Putamen (tissue), 1 donor: ENCODE data around the gene CPN1.
"Not testable (repeated sequence)": the region's sequence is repeated elsewhere in the genome, so short reads cannot be mapped to it uniquely, and the experiment has no call there.

Source experiments
- DNase-seq: peaks from one replicate; pipeline ENCODE4 v3.0.0-alpha.2; 2016; ENCODE audit warnings: low spot score

CPN1 gene

DNA sequence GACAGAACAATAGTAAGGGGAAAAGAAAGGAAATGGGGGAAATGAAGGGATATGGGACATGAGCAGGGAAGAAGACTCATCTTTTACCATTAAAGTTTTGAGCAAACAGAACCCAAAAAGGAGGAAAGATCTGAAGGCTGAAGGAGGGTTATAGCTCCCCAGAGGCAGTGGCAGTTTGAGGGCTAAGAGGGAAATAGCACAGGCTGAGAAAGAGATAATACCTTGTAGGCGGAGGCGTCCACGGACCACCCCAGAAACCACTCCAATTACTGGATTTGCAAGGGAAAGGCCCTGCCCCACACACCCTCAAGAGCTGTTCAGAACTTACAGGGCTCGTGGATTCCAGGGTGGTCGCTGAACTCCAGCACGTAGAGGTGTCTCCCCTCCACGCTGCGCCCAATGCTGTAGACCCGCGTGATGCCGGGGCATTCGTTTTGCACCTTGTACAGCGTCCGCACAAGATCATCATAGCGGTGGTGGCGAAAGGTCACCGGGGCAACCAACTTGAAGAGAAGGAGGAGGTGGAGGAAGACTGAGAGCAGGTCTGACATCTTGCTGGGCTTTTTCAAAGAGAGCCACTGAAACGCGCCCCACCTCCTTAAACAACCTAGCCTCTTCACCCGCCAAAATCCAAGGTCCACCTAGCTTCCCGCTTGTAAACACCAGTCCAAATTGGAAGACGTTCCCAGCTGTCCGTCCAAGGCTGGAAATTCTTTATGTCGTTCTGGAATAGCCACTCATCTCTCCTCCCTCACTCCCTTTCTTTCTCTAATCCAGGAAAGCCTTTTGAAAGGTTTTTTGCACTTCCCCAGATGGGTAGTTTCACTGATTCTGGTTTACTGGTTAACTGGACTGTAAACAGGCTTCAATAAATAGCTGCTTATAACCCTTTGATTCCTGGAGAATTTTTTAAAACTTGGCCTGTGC lies at the start of gene CPN1:
TSS of gene CPN1 (minus strand) at position 795 of the 927 bp plus-strand sequence. CDS start at position 551, 244 bp downstream.
- DNase-seq, result no peak

DNA sequence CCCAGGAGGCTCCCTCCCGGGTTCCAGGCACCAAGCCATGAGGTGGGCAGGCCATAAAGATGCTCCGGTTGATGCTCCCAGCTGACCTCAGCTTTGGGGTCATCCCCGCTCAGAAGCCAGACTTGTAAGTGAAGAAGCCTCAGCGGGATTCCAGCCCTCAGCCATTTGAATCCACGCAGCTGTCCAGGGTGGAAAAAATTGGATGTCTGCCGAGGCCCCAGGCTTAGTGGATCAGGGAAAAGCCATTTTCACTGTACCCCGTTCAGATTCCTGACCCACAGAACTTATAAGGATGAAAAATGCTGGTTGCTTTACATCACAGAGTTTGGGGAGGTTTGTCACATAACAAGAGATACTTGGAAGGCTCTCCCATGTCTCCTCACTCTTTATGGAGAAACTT lies 49.2 kb upstream of the CPN1 start:
- DNase-seq, result no peak

DNA sequence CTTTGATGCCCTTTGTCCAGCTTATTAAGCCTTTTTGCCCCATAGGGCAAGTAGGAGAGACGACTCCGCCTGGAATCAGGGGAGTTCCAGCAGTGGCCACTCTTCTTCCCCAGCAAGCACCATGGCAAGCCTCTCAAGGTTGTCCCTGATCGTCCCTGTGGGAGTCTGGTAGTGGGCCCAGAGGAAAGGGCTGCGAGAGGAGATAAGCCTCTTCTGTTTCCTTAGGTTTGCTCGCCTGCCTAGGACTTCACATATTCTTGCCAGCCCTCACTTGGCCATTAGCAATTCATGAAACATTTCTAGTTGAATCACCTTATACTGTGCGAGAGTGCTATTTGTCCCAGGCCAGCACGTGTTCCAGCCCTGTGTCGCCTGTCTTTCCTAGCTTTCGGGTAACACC lies 47.8 kb upstream of the CPN1 start:
- no peak for DNase-seq

DNA sequence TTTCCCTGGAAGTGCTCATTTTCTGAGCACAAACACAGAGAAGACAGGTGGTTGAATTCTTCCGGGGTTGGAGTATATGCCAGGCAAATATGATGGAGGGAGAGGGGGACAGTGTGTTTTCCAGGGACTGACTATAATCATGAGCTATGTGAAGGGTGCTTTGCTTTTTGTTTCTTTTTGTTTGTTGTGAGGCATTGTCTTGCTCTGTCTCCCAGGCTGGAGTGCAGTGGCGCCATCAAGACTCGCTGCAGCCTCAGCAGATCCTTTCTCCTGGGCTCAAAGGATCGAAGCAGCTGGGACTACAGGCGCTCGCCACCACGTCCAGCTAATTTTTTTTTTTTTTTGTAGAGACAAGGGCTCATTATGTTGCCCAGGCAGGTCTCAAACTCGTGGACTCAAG lies 47.3 kb upstream of the CPN1 start:
- no peak for DNase-seq

DNA sequence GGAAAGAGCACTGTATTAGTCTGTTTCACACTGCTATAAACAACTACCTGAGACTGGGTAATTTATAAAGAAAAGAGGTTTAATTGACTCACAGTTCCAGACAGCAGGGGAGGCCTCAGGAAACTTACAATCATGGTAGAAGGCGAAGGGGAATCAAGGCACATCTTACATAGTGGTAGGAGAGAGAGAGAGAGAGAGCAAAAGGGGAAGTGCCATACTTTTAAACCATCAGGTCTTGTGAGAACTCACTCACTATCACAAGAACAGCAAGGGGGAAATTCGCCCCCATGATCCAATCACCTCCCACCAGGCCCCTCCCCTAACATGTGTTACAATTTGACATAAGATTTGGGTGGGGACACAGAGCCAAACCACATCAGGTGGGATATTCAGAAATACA lies 43.7 kb upstream of the CPN1 start:
- not testable (repeated sequence) for DNase-seq

DNA sequence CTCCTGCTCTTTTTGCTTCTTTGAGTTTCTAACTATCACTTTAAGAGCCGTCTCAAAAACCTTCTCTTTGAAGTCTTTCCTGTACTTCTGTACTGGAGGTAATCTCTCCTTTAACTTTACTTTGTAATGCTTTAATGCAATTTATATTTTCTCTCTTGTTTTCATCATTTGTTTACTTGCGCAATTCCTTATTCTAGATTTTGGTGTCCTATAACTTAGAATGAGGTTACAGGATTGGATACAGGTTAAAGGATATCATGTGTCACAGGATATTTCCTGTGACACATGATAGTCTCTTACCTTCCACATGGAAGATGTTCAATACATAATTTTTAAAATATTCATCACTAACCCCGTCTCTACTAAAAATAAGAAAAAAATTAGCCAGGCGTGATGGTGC lies 42.4 kb upstream of the CPN1 start:
- no peak for DNase-seq

DNA sequence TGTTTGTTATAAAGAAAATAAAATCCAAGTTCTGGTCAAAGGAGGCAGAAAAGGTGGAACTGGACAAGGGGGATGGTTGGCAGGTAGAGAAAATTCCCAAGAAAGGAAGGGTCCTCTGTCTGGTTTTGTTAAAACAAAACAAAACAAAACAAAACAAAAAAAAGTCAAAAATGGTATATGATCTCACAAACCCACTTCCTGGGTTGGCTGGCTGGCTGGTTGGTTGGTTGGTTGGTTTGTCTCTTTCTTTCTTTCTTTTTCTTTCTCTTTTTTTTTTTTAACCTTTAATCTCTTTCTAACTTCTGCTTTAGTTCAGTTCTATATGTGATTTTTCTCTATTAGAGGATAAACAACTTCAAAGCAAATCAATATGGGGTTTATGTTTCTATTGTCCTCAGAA lies 41.1 kb upstream of the CPN1 start:
- DNase-seq, result no peak

DNA sequence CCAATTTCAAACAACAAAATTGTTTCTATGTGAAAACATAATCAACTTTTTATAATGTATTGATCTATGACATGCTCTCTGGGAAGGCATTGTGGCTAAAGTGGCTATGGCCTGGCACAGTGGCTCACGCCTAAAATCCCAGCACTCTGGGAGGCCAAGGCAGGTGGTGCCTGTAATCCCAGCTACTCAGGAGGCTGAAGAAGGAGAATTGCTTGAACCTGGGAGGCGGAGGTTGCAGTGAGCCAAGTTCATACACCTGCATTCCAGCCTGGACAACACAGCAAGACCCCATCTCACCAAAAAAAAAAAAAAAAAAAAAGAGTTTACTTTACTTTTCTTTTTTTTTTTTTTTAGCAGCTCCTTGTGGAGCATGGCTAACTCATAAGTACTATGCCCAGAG lies 38.9 kb upstream of the CPN1 start:
- no peak for DNase-seq

DNA sequence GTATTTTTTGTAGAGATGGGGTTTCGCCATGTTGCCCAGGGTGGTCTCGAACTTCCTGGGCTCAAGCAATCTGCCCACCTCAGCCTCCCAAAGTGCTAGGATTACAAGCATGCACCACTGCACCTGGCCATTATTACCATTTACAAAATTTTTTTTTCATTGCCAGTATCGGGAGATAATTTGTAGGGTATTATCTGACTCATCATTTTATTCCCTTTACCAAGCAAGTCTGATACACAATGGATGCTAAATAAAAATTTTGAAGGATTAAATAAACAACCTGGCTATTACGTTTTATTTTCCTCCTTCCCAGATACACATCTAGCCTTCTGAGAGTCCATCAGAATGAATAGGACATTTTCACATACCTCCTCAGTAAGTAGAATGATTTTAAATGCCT lies 38.1 kb upstream of the CPN1 start:
- DNase-seq, result no peak

DNA sequence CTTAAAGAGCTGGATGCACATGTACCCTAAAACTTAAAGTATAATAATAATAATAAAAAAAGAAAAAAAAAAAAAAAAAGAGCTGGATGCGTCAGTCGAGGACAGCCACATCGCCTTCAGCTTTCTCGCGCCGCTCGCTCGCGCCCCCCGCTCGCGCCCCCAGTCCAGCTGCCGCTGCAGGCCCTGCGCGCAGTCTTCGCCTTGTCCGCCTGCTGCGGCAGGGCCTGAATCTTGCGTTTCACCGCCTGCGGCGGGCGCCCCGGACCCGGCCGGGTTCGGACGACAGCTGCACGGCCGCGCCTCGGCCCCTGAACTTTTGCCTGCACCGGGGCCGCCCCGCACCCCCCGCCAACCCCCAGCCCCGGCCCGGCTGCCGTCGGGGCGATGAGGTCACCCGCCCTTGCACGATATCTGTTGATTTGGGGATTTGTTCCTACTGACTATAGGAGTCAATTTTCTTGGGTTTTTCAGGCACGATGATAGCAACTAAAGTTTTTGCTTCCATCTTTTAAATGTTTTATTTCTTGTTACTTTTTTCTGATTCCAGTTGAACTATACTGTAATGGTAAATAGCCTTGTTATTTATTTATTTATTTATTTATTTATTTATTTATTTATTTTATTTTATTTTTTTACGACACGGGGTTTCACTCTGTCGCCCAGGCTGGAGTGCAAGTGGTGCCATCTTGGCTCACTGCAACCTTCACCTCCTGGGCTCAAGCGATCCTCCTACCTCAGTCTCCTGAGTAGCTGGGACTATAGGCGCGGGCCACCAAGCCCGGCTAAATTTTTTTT lies 33.5 kb upstream of the CPN1 start:
- DNase-seq, result no peak

DNA sequence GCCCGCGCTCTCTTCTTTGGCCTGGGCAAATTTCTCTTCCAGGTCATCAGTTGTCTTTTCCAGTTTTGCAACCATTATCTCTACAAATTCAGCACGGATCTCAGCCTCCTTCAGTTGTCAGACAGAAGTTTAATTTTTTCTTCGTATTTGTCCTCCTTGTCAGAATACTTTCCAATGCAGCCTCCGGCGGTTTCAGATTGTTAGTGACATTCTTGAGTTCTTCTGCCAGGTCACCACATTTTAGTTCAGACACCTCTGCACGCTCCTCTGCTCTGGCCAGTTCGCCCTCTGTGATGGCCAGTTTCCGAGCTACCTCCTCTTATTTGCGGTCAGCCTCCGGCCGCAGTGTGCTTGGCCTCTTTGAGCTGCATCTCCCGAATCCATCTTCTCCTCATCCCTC lies 32.8 kb upstream of the CPN1 start:
- DNase-seq, result no peak

DNA sequence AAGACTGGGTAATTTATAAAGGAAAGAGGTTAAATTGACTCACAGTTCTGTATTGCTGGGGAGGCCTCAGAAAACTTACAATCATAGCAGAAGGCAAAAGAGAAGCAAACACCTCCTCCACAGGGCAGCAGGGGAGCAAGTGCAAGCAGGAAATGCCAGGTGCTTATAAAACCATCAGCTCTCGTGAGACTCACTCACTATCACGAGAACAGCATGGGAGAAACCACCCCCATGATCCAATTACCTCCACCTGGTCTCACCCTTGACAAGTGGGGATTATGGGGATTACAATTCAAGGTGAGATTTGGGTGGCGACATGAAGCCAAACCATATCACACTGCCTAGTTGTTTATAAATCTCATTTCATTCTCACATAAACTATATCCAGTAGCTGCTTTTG lies 28.0 kb upstream of the CPN1 start:
- DNase-seq, result no peak

DNA sequence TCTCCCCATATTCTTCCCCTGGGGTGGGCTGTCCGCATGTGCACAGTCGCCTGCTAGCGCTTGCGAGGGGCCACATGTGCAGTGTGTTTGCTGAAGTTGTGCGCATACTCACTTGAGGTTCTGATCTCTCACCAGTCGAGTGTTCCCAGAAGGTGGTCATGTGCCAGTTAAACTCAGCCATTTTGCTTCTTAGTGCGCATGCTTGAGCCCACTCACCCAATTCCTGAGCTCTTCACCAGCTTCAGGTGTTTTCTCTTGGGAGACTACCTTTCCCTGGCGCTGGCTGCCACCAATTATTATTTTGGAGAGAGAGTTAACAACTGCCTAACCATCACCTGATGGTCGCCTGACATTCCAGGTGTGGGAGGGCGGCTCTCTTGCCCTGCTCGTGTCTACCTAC lies 25.2 kb upstream of the CPN1 start:
- no peak for DNase-seq

DNA sequence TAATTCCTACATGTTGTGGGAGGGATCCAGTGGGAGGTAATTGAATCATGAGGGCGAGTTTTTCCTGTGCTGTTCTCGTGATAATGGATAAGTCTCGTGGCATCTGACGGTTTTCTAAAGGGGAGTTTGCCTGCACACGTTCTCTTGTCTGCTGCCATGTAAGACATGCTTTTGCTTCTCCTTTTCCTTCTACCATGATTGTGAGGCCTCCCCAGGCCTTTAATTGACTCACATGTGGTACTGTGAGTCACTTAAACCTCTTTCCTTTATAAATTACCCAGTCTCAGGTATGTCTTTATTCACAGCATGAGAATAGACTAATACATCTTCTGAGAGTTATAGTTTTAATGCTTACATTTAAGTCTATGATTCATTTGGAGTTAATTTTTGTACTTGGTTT lies 22.6 kb upstream of the CPN1 start:
- DNase-seq, result no peak

DNA sequence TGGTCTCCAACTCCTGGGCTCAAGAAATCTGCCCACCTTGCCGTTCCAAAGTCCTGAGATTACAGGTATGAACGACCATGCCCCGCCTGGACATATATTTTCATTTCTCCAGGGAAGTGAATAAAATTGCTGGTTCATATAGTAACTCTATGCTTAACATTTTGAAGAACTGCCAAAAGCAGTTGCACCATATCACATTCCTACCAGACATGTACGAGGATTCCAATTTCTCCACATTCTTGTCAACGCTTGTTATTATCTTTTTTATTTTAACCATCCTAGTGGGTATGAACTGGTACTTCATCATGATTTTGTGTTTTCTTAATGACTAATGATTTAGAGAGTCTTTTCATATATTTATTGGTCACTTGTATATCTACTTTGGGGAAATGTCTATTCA lies 21.9 kb upstream of the CPN1 start:
- no peak for DNase-seq

DNA sequence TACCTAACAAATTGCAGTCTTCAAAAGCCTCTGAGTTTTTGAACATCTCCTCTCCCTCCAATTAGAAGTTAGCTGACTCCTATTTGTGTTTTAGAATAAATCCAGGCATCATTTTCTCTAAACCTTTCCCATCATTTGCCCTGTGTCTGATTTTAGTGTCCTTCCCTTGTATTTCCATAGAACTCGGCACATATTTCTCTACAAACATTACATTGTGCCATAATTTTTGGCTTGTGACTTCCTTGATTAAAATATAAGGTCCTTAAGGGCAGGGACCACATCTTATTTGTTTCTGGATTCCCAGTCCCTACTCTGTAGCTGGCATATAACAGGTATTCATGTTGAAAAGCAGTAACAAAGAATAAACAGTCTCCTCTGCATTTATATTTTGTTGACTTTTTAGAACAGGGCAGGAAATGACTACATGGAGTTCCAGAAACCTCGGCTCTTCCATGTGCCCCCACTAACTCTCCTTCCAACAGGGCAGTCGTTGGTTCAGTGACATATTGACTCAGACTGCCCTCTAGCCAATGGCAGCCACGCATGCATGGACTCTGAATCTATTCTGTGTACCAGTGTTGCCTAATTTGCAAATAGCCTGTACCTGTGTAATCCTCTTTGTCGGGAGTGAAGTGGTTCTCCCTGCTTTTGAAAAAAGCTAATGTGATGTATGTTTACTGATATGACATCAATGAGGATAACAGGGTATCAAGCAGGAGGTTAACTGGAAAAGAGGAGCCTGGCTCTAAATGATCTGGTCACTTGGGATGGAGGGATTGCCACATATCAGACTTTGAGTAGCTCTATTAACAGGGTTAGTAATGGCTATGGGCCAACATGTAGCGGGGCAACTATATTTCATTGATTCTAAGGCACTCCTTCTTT lies 19.8 kb upstream of the CPN1 start:
- no peak for DNase-seq

DNA sequence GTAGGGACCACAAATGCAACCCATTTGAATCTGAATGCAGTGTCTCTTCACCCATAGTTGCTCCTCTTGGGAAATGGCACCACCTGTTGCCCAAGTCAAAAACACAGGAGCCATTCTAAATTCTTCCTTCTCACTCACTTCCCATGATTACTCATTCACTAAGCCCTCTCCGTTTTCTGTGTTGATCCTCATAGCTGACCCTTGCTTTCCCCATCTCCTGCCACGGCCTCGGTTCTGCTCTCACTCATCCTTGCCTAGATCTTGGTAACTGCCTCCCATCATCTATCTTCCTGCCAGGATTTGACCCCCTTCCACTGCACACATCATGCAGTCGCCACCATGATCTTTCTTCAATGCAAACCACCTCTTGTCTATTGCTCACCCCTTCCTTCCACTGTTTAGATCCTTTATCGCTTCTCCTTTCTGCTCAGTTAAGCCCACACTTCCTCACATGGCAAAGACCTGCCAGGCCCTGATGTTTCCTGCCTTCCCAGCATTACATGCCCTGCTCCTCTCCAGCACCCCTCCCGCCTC lies 19.0 kb upstream of the CPN1 start:
- no peak for DNase-seq

DNA sequence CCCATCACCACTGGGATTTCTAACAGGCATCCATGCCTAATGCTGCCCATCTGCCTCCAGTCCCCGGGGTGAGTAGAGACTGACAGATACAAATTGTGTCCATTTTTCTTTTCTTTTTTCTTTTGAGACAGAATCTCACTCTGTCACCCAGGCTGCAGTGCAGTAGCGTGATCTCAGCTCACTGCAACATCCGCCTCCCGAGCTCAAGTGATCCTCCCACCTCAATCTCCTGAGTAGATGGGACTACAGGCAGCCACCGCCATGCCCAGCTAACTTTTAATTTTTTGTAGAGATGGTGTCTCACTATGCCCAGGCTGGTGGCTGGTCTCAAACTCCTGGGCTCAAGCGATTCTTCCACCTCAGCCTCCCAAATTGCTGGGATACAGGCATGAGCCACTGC lies 7.6 kb upstream of the CPN1 start:
- peak; percentile 3 for DNase-seq

DNA sequence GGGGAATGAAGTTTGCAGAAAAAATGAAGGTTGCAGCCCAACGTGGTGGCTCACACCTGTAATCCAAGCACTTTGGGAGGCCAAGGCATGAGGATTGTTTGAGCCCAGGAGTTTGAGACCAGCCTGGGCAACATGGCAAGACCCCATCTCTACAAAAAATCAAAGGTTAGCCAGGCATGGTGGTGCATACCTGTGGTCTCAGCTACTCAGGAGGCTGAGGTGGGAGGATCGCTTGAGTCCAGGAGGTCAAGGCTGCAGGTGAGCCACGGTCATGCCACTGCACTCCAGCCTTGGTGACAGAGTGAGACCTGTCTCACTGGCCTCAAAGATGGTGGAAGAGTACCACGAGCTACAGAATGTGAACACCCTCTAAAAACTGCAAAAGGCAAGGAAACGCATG lies 5.0 kb upstream of the CPN1 start:
- not testable (repeated sequence) for DNase-seq

DNA sequence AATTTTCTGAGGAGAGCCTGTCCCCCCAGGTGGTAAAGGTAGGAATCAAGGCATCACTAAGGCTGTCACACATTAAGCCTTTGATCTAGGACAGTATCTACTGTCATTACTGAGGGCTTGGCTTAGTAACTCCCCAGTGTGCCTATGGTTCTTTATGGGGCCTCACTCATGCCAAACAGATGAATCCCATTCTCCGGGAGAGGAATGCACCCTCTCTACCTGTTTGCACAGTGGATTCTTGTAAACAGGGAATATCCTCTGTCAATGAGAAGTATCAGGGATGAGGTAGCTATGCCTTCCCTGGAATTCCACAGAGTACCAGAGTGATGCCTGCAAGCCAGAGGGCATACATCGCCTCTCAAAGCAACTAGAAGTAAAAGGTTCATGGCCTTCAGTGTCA lies 3.9 kb upstream of the CPN1 start:
- DNase-seq, result no peak

DNA sequence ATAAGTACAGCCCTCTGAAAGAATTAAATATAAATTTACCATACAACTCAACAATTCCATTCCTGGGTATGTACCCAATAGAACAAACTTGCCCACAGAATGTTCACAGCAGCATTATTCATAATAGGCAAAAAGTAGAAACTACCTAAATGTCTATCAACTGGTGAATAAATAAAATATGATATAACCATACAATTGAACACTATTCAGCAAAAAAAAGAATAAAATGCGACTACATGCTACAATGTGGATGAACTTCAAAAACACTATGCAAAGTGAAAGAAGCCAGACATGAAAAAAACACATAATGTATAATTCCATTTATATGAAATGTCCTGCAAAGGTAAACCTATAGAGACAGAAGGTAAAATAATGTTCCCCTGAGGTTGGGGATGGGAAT lies 2.0 kb upstream of the CPN1 start:
- no peak for DNase-seq

DNA sequence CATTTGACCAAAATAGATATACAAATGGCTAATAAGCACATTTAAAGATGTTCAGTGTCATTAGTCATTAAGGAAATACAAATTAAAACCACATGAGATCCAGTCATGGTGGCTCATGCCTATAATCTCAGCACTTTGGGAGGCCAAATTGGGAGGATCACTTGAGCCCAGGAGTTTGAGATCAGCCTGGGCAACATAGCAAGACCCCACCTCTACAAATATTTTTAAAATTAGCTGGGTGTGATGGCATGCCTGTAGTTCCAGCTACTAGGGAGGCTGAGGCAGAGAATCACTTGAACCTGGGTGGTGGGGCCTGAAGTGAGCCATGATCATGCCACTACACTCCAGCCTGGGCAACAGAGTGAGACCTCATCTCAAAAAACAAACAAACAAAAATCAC lies 607 bp upstream of the CPN1 start:
- DNase-seq, result not testable (repeated sequence)
